GM23338 (cell line): ENCODE data around the gene CCDC137. TPM values are rescaled to one million over a fixed set of nuclear protein-coding genes. Genes with fewer than 3 reads are reported as not detected.

ENCODE experiments used
- ATAC-seq: fragments of 200-7000 bp; cut with Tn5 transposase; 3 replicates; pipeline ENCODE4 v1.9.1; 2020
- DNase-seq: peaks from one replicate; pipeline ENCODE4 v3.0.0-alpha.2; 2015; ENCODE audit warnings: low spot score
- H2AFZ ChIP-seq: fragments of 200-600 bp; sonication (generic); 2 replicates; pipeline ENCODE4 v1.8.0; 2016; ENCODE audit warnings: antibody characterized with exemption, mild to moderate bottlenecking, moderate library complexity
- H3F3A ChIP-seq: fragments of 200-600 bp; sonication (generic); replicated peaks from 2 replicates; pipeline ENCODE4 v1.8.0; 2017; ENCODE audit warnings: antibody characterized with exemption, mixed run types, low read depth
- H3K27ac ChIP-seq: fragments of 200-600 bp; sonication (generic); 2 replicates; pipeline ENCODE4 v1.6.1; 2016; ENCODE audit warnings: low read depth
- H3K27me3 ChIP-seq: fragments of 200-600 bp; sonication (generic); 2 replicates; pipeline ENCODE4 v1.8.0; 2016; ENCODE audit warnings: mild to moderate bottlenecking, mixed run types, moderate library complexity; ENCODE audit not compliant: insufficient read depth
- H3K36me3 ChIP-seq: fragments of 200-600 bp; sonication (generic); 2 replicates; pipeline ENCODE4 v1.8.0; 2016; ENCODE audit warnings: mild to moderate bottlenecking; ENCODE audit not compliant: insufficient read depth
- H3K4me1 ChIP-seq: fragments of 200-600 bp; sonication (generic); 2 replicates; pipeline ENCODE4 v1.8.0; 2016; ENCODE audit warnings: mild to moderate bottlenecking, moderate library complexity; ENCODE audit not compliant: insufficient read depth
- H3K4me2 ChIP-seq: fragments of 200-600 bp; sonication (generic); 2 replicates; pipeline ENCODE4 v1.7.1; 2017; ENCODE audit warnings: mixed run types
- H3K4me3 ChIP-seq: fragments of 200-600 bp; sonication (generic); 2 replicates; pipeline ENCODE4 v1.6.1; 2016; ENCODE audit warnings: mixed run types
- H3K79me2 ChIP-seq: fragments of 200-600 bp; sonication (generic); replicated peaks from 2 replicates; pipeline ENCODE4 v1.8.0; 2017; ENCODE audit warnings: mild to moderate bottlenecking; ENCODE audit not compliant: insufficient read depth
- H3K9me2 ChIP-seq: fragments of 200-600 bp; sonication (generic); 2 replicates; pipeline ENCODE4 v1.8.0; 2017; ENCODE audit not compliant: insufficient read depth
- H4K20me1 ChIP-seq: fragments of 200-600 bp; sonication (generic); replicated peaks from 2 replicates; pipeline ENCODE4 v1.8.0; 2017; ENCODE audit warnings: mild to moderate bottlenecking; ENCODE audit not compliant: insufficient read depth
- H3K27ac Mint-ChIP-seq: 2 replicates; pipeline ENCODE4 v1.8.0; 2020; ENCODE audit warnings: inconsistent platforms, mild to moderate bottlenecking, moderate library complexity, mixed read lengths
- H3K27me3 Mint-ChIP-seq: 3 replicates; pipeline ENCODE4 v1.8.0; 2022; ENCODE audit warnings: low read depth, mild to moderate bottlenecking, moderate library complexity, mixed read lengths, inconsistent platforms; ENCODE audit not compliant: insufficient read depth, poor library complexity
- H3K36me3 Mint-ChIP-seq: 3 replicates; pipeline ENCODE4 v1.8.0; 2021; ENCODE audit warnings: low read depth, mild to moderate bottlenecking, inconsistent platforms, moderate library complexity, mixed read lengths
- H3K4me1 Mint-ChIP-seq: 3 replicates; pipeline ENCODE4 v1.8.0; 2020; ENCODE audit warnings: mild to moderate bottlenecking, inconsistent platforms, mixed read lengths
- H3K4me3 Mint-ChIP-seq: 3 replicates; pipeline ENCODE4 v1.8.0; 2021; ENCODE audit warnings: moderate library complexity, mild to moderate bottlenecking, inconsistent platforms, mixed read lengths
- H3K9me3 Mint-ChIP-seq: 3 replicates; pipeline ENCODE4 v1.8.0; 2020; ENCODE audit warnings: moderate library complexity, mild to moderate bottlenecking, inconsistent platforms, mixed read lengths
- CREB1 ChIP-seq: fragments of 250-450 bp; sonication (Bioruptor Pico); IDR thresholded peaks from 2 replicates; pipeline ENCODE4 v1.5.0; 2020; ENCODE audit warnings: low read depth, mild to moderate bottlenecking, moderate library complexity
- JUNB ChIP-seq: IDR thresholded peaks from one replicate; pipeline ENCODE4 v1.6.1; 2016; ENCODE audit warnings: antibody characterized with exemption; ENCODE audit not compliant: unreplicated experiment
- POLR2AphosphoS5 ChIP-seq: IDR thresholded peaks from 2 replicates; pipeline ENCODE4 v1.6.1; 2016; ENCODE audit warnings: antibody characterized with exemption, low read depth
- ZNF114 ChIP-seq: fragments of 250-450 bp; sonication (Bioruptor Pico); IDR thresholded peaks from 2 replicates; pipeline ENCODE4 v1.5.0; 2020; ENCODE audit warnings: mild to moderate bottlenecking, moderate library complexity
- ZNF331 ChIP-seq: fragments of 250-450 bp; sonication (Bioruptor Pico); IDR thresholded peaks from 2 replicates; pipeline ENCODE4 v1.5.0; 2020; ENCODE audit warnings: low read depth, mild to moderate bottlenecking, moderate library complexity
- polyA plus RNA-seq: library from polyadenylated mRNA; unstranded; fragments of >200 nt; fragmentation: Nextera tagmentation; extraction: Ambion mirVana; gene quantifications from 2 replicates; pipeline ENCODE4 v1.2.1, GENCODE V29; 2016
- total RNA-seq: library from RNA; depleted of rRNA; stranded (reverse); fragments of >200 nt; shearing (Covaris generic); gene quantifications from 2 replicates; pipeline ENCODE4 v1.2.3, GENCODE V29; 2014

Gene CCDC137
- total and polyA plus RNA-seq, 2 experiments from 2014 or later: 26.1 to 73.4 TPM

DNA sequence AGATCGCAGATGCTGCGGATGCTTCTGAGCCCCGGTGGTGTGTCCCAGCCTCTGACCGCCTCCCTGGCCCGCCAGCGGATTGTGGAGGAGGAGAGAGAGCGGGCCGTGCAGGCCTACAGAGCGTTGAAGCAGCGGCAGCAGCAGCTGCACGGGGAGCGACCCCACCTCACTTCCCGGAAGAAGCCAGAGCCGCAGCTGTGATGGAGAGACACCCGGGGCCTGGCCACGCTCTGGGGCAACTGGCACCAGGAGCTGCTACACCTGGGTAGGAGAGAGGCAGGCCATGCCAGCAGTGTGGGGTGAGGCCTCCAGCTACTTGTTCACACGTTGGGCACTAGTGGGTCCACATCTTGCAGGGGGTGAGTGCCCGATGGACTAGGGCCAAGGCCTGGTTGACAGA lies 6.0 kb downstream of the CCDC137 start:
- TF ChIP-seq ZNF114 (CRISPR knock-in tag): no peak
- H3K36me3 ChIP-seq: peaks cover 24% of the 10 kb centered on the region
- H3K4me2 ChIP-seq: no peak overlapping the region
- peaks cover 24% of the 10 kb centered on the region for H3K79me2 ChIP-seq
- no peaks in the 10 kb centered on the region for H3K9me2 ChIP-seq
- DNase-seq (no peak), ATAC-seq (no peak)
- no peak overlapping the region for H3K4me3 ChIP-seq
- Mint-ChIP-seq H3K4me1 (peaks cover 14% of the 10 kb centered on the region), H3K9me3 (no peaks in the 10 kb centered on the region), H3K27me3 (peaks cover 29% of the 10 kb centered on the region), H3K36me3 (peaks cover 72% of the 10 kb centered on the region), H3K4me3 (no peak overlapping the region), H3K27ac (no peak overlapping the region)
- peaks cover 27% of the 10 kb centered on the region for H3F3A ChIP-seq
- peaks cover 14% of the 10 kb centered on the region for H4K20me1 ChIP-seq
- H2AFZ ChIP-seq: no peak overlapping the region
- peaks cover 3% of the 10 kb centered on the region; the same call in 1 of the 2 replicates for H3K4me1 ChIP-seq
- no peaks in the 10 kb centered on the region for H3K27me3 ChIP-seq
- no peak overlapping the region for H3K27ac ChIP-seq

DNA sequence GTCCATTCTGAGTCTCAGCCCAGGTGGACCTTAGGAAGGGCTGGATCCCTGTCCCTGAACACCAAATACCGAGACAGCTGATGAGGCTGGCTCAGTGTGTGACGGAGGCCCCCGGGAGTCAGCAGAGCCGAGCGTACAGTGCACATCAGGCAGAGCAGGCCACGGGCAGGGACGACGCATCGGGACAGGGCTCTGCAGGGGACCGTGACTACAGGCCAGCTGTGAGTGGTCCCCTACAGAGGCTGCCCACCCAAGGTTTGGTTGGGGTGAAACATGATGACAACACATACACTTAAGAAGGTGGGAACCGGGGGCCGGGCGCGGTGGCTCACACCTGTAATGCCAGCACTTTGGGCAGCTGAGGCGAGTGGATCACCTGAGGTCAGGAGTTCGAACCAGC lies 6.4 kb downstream of the CCDC137 start:
- Histone ChIP-seq H3K9me2 (no peaks in the 10 kb centered on the region), H3K79me2 (peaks cover 19% of the 10 kb centered on the region), H3F3A (peaks cover 22% of the 10 kb centered on the region), H2AFZ (no peak overlapping the region), H3K36me3 (peaks cover 24% of the 10 kb centered on the region), H3K4me1 (no peaks in the 10 kb centered on the region), H4K20me1 (peaks cover 9% of the 10 kb centered on the region), H3K4me3 (no peak overlapping the region), H3K4me2 (no peak overlapping the region), H3K27me3 (no peaks in the 10 kb centered on the region), H3K27ac (no peak overlapping the region)
- H3K27ac Mint-ChIP-seq: no peak overlapping the region
- peaks cover 10% of the 10 kb centered on the region for H3K4me1 Mint-ChIP-seq
- H3K4me3 Mint-ChIP-seq: no peak overlapping the region
- H3K27me3 Mint-ChIP-seq: peaks cover 25% of the 10 kb centered on the region
- DNase-seq: no peak
- H3K9me3 Mint-ChIP-seq: no peaks in the 10 kb centered on the region
- H3K36me3 Mint-ChIP-seq: peaks cover 68% of the 10 kb centered on the region
- ATAC-seq: no peak
- TF ChIP-seq POLR2AphosphoS5: no peak
- TF ChIP-seq CREB1: no peak

DNA sequence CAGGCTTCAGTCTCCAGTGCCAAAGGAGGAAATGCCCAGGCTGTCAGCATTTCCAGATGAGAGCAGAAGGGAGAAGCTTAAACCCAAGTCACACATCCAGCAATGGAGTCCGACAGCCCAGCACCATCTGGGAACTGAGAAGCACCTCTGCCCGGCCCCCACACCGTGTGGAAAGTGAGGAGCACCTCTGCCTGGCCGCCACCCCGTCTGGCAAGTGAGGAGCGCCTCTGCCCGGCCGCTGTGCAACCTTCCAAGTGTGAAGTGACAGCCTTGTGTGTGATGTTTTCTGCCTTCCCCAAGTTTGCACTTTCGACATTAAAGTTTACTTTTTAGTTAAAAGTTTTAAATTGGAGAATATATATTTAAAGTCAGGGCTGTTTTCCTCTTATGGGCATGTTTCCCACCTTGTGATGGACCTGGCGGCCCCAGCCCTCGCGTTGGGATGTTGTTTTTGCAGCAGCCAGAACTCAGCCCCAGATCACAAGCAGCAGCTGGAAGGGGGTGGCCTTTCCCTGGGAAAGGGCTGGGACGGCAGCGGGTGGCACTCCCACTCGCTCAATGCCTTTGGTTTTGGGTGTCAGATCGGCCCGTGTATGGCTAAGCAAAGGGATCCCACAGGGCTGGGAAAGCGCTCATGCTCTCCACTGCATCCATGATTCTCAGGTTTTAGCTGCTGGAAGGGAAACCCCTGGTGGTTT lies 7.2 kb downstream of the CCDC137 start:
- Histone ChIP-seq H3K4me1 (no peaks in the 10 kb centered on the region), H3K9me2 (no peaks in the 10 kb centered on the region), H3K4me2 (no peak overlapping the region), H3K27ac (no peak overlapping the region), H3F3A (peaks cover 19% of the 10 kb centered on the region; the same call in 1 of the 2 replicates), H3K79me2 (peaks cover 12% of the 10 kb centered on the region), H4K20me1 (peaks cover 3% of the 10 kb centered on the region; the same call in 1 of the 2 replicates), H2AFZ (no peak overlapping the region), H3K4me3 (no peak overlapping the region), H3K36me3 (peaks cover 24% of the 10 kb centered on the region), H3K27me3 (no peaks in the 10 kb centered on the region)
- H3K4me3 Mint-ChIP-seq: no peak overlapping the region
- no peak overlapping the region for H3K27ac Mint-ChIP-seq
- peaks cover 5% of the 10 kb centered on the region; the same call in 2 of the 3 replicates for H3K4me1 Mint-ChIP-seq
- DNase-seq (no peak), ATAC-seq (no peak)
- no peaks in the 10 kb centered on the region for H3K9me3 Mint-ChIP-seq
- TF ChIP-seq ZNF331 (CRISPR knock-in tag) (no peak), JUNB (no peak), POLR2AphosphoS5 (0 out of 2 replicates have a peak, but pooled peaks have one; percentile 10), CREB1 (no peak), ZNF114 (CRISPR knock-in tag) (no peak)
- peaks cover 24% of the 10 kb centered on the region for H3K27me3 Mint-ChIP-seq
- H3K36me3 Mint-ChIP-seq: peaks cover 60% of the 10 kb centered on the region
